Activated T-cell treated with anti-CD3 and anti-CD28 coated beads, Interleukin-2, amount 50 U/mL, for 24 hours (primary cell): Measurements from ENCODE around the gene GAPDH.

ENCODE experiments used
- DNase-seq: peaks from one replicate; pipeline ENCODE4 v3.0.0-alpha.2; 2020
- H3K27ac Mint-ChIP-seq: 2 replicates; pipeline ENCODE4 v1.8.0; 2020; ENCODE audit warnings: mild to moderate bottlenecking, mixed read lengths
- H3K27me3 Mint-ChIP-seq: 2 replicates; pipeline ENCODE4 v1.8.0; 2020; ENCODE audit warnings: mixed read lengths
- H3K36me3 Mint-ChIP-seq: 2 replicates; pipeline ENCODE4 v1.8.0; 2020; ENCODE audit warnings: low read depth, mixed read lengths
- H3K4me1 Mint-ChIP-seq: 2 replicates; pipeline ENCODE4 v1.8.0; 2020; ENCODE audit warnings: low read depth, mixed read lengths
- H3K4me3 Mint-ChIP-seq: 2 replicates; pipeline ENCODE4 v1.8.0; 2020; ENCODE audit warnings: mild to moderate bottlenecking, moderate library complexity, mixed read lengths
- H3K9me3 Mint-ChIP-seq: 2 replicates; pipeline ENCODE4 v1.8.0; 2020; ENCODE audit warnings: mixed read lengths

Gene GAPDH

DNA sequence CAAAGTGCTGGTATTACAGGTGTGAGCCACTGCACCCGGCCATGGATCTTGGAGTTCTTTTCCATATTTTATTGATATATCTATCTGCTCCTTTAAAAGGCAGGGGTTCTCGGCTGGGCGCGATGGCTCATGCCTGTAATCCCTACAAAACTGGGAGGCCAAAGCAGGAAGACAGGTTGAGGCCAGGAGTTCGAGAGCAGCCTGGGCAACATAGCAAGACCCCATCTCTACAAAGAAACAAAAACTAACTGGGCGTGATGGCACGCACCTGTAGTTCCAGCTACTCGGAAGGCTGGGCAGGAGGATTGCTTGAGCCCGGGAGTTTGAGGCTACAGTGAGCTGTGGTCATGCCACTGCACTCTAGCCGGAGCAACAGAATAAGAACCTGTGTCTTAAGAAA, 12.1 kb upstream of the GAPDH start:
- Mint-ChIP-seq H3K36me3 (peaks cover 96% of the 10 kb centered on the region), H3K4me3 (no peak overlapping the region), H3K4me1 (no peaks in the 10 kb centered on the region), H3K27me3 (no peaks in the 10 kb centered on the region), H3K9me3 (no peaks in the 10 kb centered on the region), H3K27ac (no peak overlapping the region)
- DNase-seq: no peak

DNA sequence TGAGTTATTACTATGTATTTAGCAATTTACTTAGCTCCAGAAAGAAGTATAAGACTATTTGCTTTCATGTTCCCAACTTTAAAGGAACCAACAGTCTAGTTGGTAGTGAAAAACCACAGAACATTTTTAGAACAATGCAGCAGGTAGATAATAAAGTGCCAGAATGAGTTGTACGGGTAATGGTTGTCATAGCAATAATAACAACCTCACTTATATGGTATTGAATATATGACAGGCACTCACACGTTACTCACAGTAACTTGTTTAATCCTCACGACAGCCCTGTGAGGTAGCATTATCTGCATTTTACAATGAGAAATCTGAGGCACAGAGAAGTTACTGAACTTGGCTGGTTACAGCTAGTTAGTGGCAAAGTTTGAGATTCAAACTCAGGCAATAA, 10.6 kb upstream of the GAPDH start:
- peaks cover 96% of the 10 kb centered on the region for H3K36me3 Mint-ChIP-seq

DNA sequence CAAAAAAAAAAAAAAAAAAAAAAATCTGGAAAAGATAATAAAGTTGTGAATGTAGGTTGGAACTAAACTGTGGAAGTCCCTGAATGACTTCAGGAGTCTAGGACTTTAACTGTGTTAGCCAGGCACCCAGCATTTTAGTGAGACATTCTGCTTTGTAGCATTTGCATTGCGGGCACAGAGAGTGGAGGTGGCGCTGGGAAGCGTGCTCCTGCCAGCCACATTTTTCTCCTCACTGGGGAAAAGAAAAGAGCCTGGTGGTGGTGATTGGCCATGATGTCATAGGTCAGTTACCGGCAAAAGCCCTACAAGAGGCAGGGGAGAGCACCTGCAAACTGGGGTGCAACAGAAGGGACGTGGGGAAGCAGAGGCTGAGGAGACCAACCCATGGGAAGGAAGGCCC, 9.7 kb upstream of the GAPDH start:
- Mint-ChIP-seq H3K4me1 (no peaks in the 10 kb centered on the region), H3K36me3 (peaks cover 98% of the 10 kb centered on the region), H3K27me3 (no peaks in the 10 kb centered on the region), H3K27ac (no peak overlapping the region), H3K4me3 (no peak overlapping the region), H3K9me3 (no peaks in the 10 kb centered on the region)
- no peak for DNase-seq

More for the DNA sequence above, 10.6 kb upstream of the GAPDH start:
- H3K4me1 Mint-ChIP-seq: no peaks in the 10 kb centered on the region
- H3K9me3 Mint-ChIP-seq: no peaks in the 10 kb centered on the region
- DNase-seq: no peak
- no peak overlapping the region for H3K4me3 Mint-ChIP-seq
- peak overlapping the region; percentile 74 for H3K27ac Mint-ChIP-seq
- no peaks in the 10 kb centered on the region for H3K27me3 Mint-ChIP-seq

- H3K4me3 Mint-ChIP-seq: no peak overlapping the region
- H3K27me3 Mint-ChIP-seq: no peaks in the 10 kb centered on the region
- H3K4me1 Mint-ChIP-seq: peaks cover 7% of the 10 kb centered on the region
- peaks cover 99% of the 10 kb centered on the region for H3K36me3 Mint-ChIP-seq
- DNase-seq: no peak
- no peaks in the 10 kb centered on the region for H3K9me3 Mint-ChIP-seq
- peak overlapping the region; percentile 19 for H3K27ac Mint-ChIP-seq
Observed at GRCh38 chr12:6526201-6526600, 8.1 kb upstream of the GAPDH start.

DNA sequence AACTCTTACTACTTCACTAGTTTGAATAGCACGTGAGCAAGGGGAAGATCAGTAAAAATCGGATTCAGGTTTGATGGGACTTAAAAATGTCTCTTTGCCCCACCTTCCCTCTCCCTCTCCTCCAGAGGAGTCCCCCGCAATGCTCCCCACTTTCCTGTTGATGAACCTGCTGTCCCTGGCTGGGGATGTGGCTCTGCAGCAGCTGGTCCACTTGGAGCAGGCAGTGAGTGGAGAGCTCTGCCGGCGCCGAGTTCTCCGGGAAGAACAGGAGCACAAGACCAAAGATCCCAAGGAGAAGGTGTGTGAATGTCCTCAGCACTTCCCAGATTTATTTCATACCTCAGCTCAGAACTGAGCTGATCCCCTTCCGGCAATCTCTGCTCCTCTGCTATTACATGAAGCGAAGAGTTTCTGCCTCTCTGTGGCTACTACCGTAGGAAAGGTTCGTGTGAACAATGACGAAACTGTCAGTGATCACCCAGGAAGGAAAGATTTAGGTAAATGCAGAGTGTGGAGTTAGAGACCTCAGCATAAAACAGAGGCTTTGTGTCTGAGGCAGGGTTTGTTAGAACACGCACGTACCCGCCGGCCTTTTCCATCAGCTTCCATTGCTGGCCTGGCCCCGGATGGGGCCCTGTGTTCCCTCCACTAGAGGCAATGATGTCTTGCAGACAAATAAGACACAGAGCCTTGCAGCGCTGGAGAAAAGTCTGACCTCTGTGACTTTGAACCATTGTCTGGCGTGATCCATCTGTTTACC, 7.4 kb upstream of the GAPDH start:
- Mint-ChIP-seq H3K36me3 (peaks cover 99% of the 10 kb centered on the region), H3K27ac (no peak overlapping the region), H3K27me3 (no peaks in the 10 kb centered on the region), H3K9me3 (no peaks in the 10 kb centered on the region), H3K4me1 (peaks cover 11% of the 10 kb centered on the region), H3K4me3 (no peak overlapping the region)
- DNase-seq: no peak

GRCh38 chr12:6527711-6528110, 6.6 kb upstream of the GAPDH start:
- no peaks in the 10 kb centered on the region for H3K9me3 Mint-ChIP-seq
- DNase-seq: no peak
- no peak overlapping the region for H3K4me3 Mint-ChIP-seq
- H3K27me3 Mint-ChIP-seq: no peaks in the 10 kb centered on the region
- H3K27ac Mint-ChIP-seq: peak overlapping the region; percentile 63
- H3K4me1 Mint-ChIP-seq: peaks cover 18% of the 10 kb centered on the region
- H3K36me3 Mint-ChIP-seq: peaks cover 99% of the 10 kb centered on the region

GRCh38 chr12:6528539-6529235, 5.6 kb upstream of the GAPDH start:
- peaks cover 23% of the 10 kb centered on the region for H3K4me1 Mint-ChIP-seq
- H3K9me3 Mint-ChIP-seq: no peaks in the 10 kb centered on the region
- peak overlapping the region; percentile 37 for H3K27ac Mint-ChIP-seq
- DNase-seq: no peak
- H3K36me3 Mint-ChIP-seq: peaks cover 99% of the 10 kb centered on the region
- H3K4me3 Mint-ChIP-seq: no peak overlapping the region
- no peaks in the 10 kb centered on the region for H3K27me3 Mint-ChIP-seq

DNA sequence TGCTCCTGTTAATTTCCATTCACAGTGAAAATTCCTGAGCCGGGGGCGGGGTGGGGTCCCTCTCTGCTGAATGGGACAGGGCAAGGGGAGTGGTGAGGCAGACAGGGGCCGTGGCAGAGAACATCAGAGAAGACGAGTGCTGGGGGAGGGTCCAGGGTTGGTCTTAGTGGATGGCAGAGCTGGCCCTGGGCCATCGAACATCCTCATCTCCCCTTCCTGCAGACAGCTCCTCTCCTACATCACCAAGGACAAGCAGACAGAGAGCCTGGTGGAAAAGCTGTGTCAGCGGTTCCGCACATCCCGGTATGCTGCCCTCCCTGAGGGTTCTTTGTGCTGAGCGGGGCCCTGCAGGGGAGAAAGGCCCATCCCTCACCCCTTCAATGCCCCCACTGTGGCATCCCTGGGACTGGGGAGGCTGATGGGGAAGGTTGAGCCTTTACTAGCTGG, 5.0 kb upstream of the GAPDH start:
- H3K4me3 Mint-ChIP-seq: no peak overlapping the region
- peaks cover 23% of the 10 kb centered on the region for H3K4me1 Mint-ChIP-seq
- H3K9me3 Mint-ChIP-seq: no peaks in the 10 kb centered on the region
- no peak overlapping the region for H3K27ac Mint-ChIP-seq
- H3K27me3 Mint-ChIP-seq: no peaks in the 10 kb centered on the region
- no peak for DNase-seq
- H3K36me3 Mint-ChIP-seq: peaks cover 97% of the 10 kb centered on the region

DNA sequence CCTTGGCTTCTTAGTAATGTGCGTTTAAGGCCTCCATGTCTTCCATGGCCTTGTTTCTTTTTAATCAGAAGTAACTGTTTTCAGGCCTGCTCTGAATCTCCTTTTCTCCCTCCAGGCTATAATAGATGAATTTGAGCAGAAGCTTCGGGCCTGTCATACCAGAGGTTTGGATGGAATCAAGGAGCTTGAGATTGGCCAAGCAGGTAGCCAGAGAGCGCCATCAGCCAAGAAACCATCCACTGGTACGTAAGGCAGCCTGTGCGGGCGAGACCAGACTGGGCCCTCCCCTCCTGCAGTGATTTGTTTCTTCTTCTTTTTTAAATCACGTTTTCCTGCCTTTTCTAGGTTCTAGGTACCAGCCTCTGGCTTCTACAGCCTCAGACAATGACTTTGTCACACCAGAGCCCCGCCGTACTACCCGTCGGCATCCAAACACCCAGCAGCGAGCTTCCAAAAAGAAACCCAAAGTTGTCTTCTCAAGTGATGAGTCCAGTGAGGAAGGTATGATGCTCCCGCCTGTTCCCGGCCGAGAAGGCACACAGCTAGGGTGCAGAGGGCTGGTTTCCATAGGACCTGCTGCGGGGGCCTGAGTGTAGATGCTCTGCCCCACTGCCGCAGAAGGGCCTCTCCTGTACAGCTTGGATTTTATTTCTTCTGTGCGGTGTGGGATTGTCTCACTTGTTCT, 3.6 kb upstream of the GAPDH start:
- H3K36me3 Mint-ChIP-seq: peaks cover 97% of the 10 kb centered on the region
- H3K9me3 Mint-ChIP-seq: no peaks in the 10 kb centered on the region
- no peaks in the 10 kb centered on the region for H3K27me3 Mint-ChIP-seq
- H3K4me3 Mint-ChIP-seq: no peak overlapping the region
- no peak for DNase-seq
- peak overlapping the region; percentile 77 for H3K27ac Mint-ChIP-seq
- H3K4me1 Mint-ChIP-seq: peaks cover 23% of the 10 kb centered on the region

DNA sequence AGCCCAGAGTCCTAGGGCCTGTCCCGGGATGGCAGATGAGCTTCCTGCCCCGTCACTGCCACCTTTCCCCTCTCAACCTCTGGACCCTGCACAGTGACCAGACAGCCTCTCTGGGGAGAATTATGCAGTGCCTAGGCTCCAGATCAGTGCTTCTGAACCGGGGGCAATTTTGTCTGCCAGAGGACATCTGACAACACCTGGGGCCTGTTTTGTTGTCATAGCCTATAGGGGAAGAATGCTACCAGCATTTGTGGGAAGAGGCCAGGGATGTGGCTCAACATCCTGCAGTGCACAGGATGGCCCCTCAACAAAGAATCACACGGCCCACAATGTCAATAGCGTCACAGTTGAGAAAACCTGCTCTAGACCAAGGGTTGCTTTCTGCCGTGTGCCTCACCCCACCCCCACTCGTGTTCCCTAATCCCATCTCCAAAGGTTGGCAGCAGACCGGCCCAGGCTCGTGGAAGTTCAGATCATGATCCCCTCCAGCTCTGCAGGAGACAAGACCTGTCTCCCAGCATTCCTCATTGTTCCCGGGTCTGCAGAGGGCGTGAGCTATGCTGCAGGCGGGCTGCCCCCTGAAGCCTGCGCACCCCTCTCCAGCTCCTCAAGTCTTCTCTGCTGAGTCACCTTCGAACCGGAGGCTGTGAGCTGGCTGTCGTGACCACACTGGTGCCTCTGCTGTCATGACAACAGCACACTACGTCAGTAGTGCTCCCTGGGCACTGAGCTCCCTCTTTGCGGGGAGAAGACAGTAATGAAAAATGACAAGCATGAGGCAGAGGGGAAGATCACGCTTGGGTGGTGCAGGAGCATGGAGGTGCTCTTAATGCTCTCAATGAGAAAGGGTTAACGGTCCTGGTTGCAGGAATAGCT, 2.0 kb upstream of the GAPDH start:
- peaks cover 33% of the 10 kb centered on the region for H3K4me1 Mint-ChIP-seq
- H3K27ac Mint-ChIP-seq: peak overlapping the region; percentile 99
- H3K27me3 Mint-ChIP-seq: no peaks in the 10 kb centered on the region
- peak; percentile 86 for DNase-seq
- no peaks in the 10 kb centered on the region for H3K9me3 Mint-ChIP-seq
- H3K4me3 Mint-ChIP-seq: peak overlapping the region; percentile 92
- H3K36me3 Mint-ChIP-seq: peaks cover 97% of the 10 kb centered on the region

- peaks cover 97% of the 10 kb centered on the region for H3K36me3 Mint-ChIP-seq
Observed at GRCh38 chr12:6532927-6533652, 1.2 kb upstream of the GAPDH start.

GRCh38 chr12:6533653-6533922, 729 bp upstream of the GAPDH start:
- Mint-ChIP-seq H3K9me3 (no peaks in the 10 kb centered on the region), H3K4me1 (peaks cover 46% of the 10 kb centered on the region), H3K4me3 (peak overlapping the region; percentile 92), H3K36me3 (peaks cover 97% of the 10 kb centered on the region), H3K27ac (peak overlapping the region; percentile 99), H3K27me3 (no peaks in the 10 kb centered on the region)
- DNase-seq: no peak

More at GRCh38 chr12:6532927-6533652, 1.2 kb upstream of the GAPDH start:
- Mint-ChIP-seq H3K27me3 (no peaks in the 10 kb centered on the region), H3K4me3 (peak overlapping the region; percentile 92), H3K4me1 (peaks cover 41% of the 10 kb centered on the region), H3K9me3 (no peaks in the 10 kb centered on the region), H3K27ac (peak overlapping the region; percentile 99)
- peak; percentile 76 for DNase-seq

DNA sequence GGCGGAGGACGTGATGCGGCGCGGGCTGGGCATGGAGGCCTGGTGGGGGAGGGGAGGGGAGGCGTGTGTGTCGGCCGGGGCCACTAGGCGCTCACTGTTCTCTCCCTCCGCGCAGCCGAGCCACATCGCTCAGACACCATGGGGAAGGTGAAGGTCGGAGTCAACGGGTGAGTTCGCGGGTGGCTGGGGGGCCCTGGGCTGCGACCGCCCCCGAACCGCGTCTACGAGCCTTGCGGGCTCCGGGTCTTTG, 303 bp downstream of the GAPDH start:
- Mint-ChIP-seq H3K4me1 (peaks cover 55% of the 10 kb centered on the region), H3K9me3 (no peaks in the 10 kb centered on the region)

More for the DNA sequence above, 303 bp downstream of the GAPDH start:
- DNase-seq: no peak
- no peaks in the 10 kb centered on the region for H3K27me3 Mint-ChIP-seq
- H3K27ac Mint-ChIP-seq: peak overlapping the region; percentile 99
- H3K4me3 Mint-ChIP-seq: peak overlapping the region; percentile 92
- peaks cover 95% of the 10 kb centered on the region for H3K36me3 Mint-ChIP-seq
